Astrocyte (in vitro differentiated cells and primary cell): Measurements from ENCODE around the gene STIM1. TPM values are rescaled to one million over a fixed set of nuclear protein-coding genes. Genes with fewer than 3 reads are reported as not detected.
A peak's percentile ranks its signal among the peaks of the same experiment; 100 is the strongest.
"Not testable (repeated sequence)": the region's sequence is repeated elsewhere in the genome, so short reads cannot be mapped to it uniquely, and the experiment has no call there.

Experiments used
- DNase-seq: peaks from one replicate; pipeline ENCODE4 v3.0.0-alpha.2; 2010; ENCODE audit warnings: low read depth
- FAIRE-seq: peaks from 2 replicates; lab custom pipeline; 2011; peaks lifted over from hg19 to GRCh38; lab: Jason Lieb, UNC
- H2AFZ ChIP-seq: 2 replicates; pipeline ENCODE4 v1.6.0; 2012; ENCODE audit warnings: low read depth, low read length, inconsistent platforms
- H3K27ac ChIP-seq: 2 replicates; pipeline ENCODE4 v1.5.1; 2011; ENCODE audit warnings: low read depth, low read length, inconsistent platforms
- H3K27me3 ChIP-seq: 2 replicates; pipeline ENCODE4 v1.6.0; 2011; ENCODE audit warnings: low read length, inconsistent platforms; ENCODE audit not compliant: insufficient read depth
- H3K36me3 ChIP-seq: 2 replicates; pipeline ENCODE4 v1.5.1; 2011; ENCODE audit warnings: low read length, inconsistent platforms; ENCODE audit not compliant: insufficient read depth
- H3K4me1 ChIP-seq: 2 replicates; pipeline ENCODE4 v1.5.1; 2011; ENCODE audit warnings: low read length, inconsistent platforms; ENCODE audit not compliant: insufficient read depth
- H3K4me2 ChIP-seq: 2 replicates; pipeline ENCODE4 v1.6.0; 2012; ENCODE audit warnings: low read length, inconsistent platforms
- H3K4me3 ChIP-seq: 2 replicates; pipeline ENCODE4 v1.5.1; 2011; ENCODE audit warnings: low read depth, mild to moderate bottlenecking, low read length, inconsistent platforms; ENCODE audit not compliant: insufficient read depth
- H3K79me2 ChIP-seq: 2 replicates; pipeline ENCODE4 v1.6.0; 2012; ENCODE audit warnings: mild to moderate bottlenecking, low read length, inconsistent platforms; ENCODE audit not compliant: insufficient read depth
- H3K9ac ChIP-seq: 2 replicates; pipeline ENCODE4 v1.6.0; 2012; ENCODE audit warnings: mild to moderate bottlenecking, low read length, inconsistent platforms
- H3K9me3 ChIP-seq: 2 replicates; pipeline ENCODE4 v1.5.1; 2012; ENCODE audit warnings: low read depth, mild to moderate bottlenecking, low read length, inconsistent platforms; ENCODE audit not compliant: insufficient read depth
- H4K20me1 ChIP-seq: 2 replicates; pipeline ENCODE4 v1.6.0; 2012; ENCODE audit warnings: low read length, inconsistent platforms; ENCODE audit not compliant: insufficient read depth
- H3K27ac Mint-ChIP-seq: one replicate; pipeline ENCODE4 v1.8.0; 2021; ENCODE audit warnings: mild to moderate bottlenecking, mixed read lengths; ENCODE audit not compliant: unreplicated experiment
- H3K27me3 Mint-ChIP-seq: one replicate; pipeline ENCODE4 v1.8.0; 2021; ENCODE audit warnings: low read depth, mixed read lengths; ENCODE audit not compliant: unreplicated experiment
- H3K36me3 Mint-ChIP-seq: one replicate; pipeline ENCODE4 v1.8.0; 2021; ENCODE audit warnings: low read depth, mixed read lengths; ENCODE audit not compliant: unreplicated experiment
- H3K4me1 Mint-ChIP-seq: one replicate; pipeline ENCODE4 v1.8.0; 2021; ENCODE audit warnings: low read depth, mixed read lengths; ENCODE audit not compliant: unreplicated experiment
- H3K4me3 Mint-ChIP-seq: one replicate; pipeline ENCODE4 v1.8.0; 2021; ENCODE audit warnings: mild to moderate bottlenecking, moderate library complexity, mixed read lengths; ENCODE audit not compliant: unreplicated experiment
- H3K9me3 Mint-ChIP-seq: one replicate; pipeline ENCODE4 v1.8.0; 2021; ENCODE audit warnings: mild to moderate bottlenecking, mixed read lengths; ENCODE audit not compliant: unreplicated experiment
- CTCF ChIP-seq: IDR thresholded peaks from 2 replicates; pipeline ENCODE4 v1.5.1; 2011; ENCODE audit warnings: low read depth, mild to moderate bottlenecking, inconsistent platforms, low read length, moderate library complexity; ENCODE audit not compliant: insufficient read depth
- EZH2 ChIP-seq: IDR thresholded peaks from 2 replicates; pipeline ENCODE4 v1.6.1; 2012; ENCODE audit warnings: mild to moderate bottlenecking, low read length, inconsistent platforms; ENCODE audit not compliant: insufficient read depth
- total RNA-seq: library from RNA; stranded (reverse); gene quantifications from 2 replicates; pipeline ENCODE4 v1.2.1, GENCODE V29; 2021

Gene STIM1
- total RNA-seq, 1 donor from 2014 or later: 42.9 TPM

- Histone ChIP-seq H3K79me2 (no peaks in the 10 kb centered on the region), H2AFZ (no peak overlapping the region), H3K9ac (no peak overlapping the region), H3K9me3 (no peaks in the 10 kb centered on the region), H3K36me3 (no peaks in the 10 kb centered on the region), H3K27me3 (no peaks in the 10 kb centered on the region), H3K27ac (no peak overlapping the region), H3K4me1 (peaks cover 3% of the 10 kb centered on the region), H4K20me1 (no peaks in the 10 kb centered on the region), H3K4me2 (no peak overlapping the region), H3K4me3 (no peak overlapping the region)
- Mint-ChIP-seq H3K27ac (no peak overlapping the region), H3K36me3 (peaks cover 13% of the 10 kb centered on the region), H3K4me1 (no peaks in the 10 kb centered on the region), H3K4me3 (no peak overlapping the region), H3K9me3 (peaks cover 25% of the 10 kb centered on the region), H3K27me3 (no peaks in the 10 kb centered on the region)
- no peak for DNase-seq
- TF ChIP-seq EZH2 (no peak), CTCF (no peak)
- no peak for FAIRE-seq
Observed at GRCh38 chr11:3995307-3995706, 139.8 kb downstream of the STIM1 start.

GRCh38 chr11:3995949-3996554 lies 140.6 kb downstream of the STIM1 start:
- no peaks in the 10 kb centered on the region for H3K36me3 ChIP-seq
- no peaks in the 10 kb centered on the region for H4K20me1 ChIP-seq
- no peaks in the 10 kb centered on the region for H3K4me1 Mint-ChIP-seq
- FAIRE-seq (no peak), DNase-seq (peak; percentile 22)
- H3K79me2 ChIP-seq: no peaks in the 10 kb centered on the region
- no peaks in the 10 kb centered on the region for H3K27me3 ChIP-seq
- H3K27me3 Mint-ChIP-seq: no peaks in the 10 kb centered on the region
- no peak overlapping the region for H3K4me2 ChIP-seq
- no peak overlapping the region for H3K27ac ChIP-seq
- H3K4me3 Mint-ChIP-seq: no peak overlapping the region
- peaks cover 28% of the 10 kb centered on the region for H3K9me3 Mint-ChIP-seq
- H3K4me1 ChIP-seq: peaks cover 3% of the 10 kb centered on the region
- no peak overlapping the region for H3K9ac ChIP-seq
- H3K27ac Mint-ChIP-seq: no peak overlapping the region
- TF ChIP-seq EZH2 (no peak), CTCF (no peak)
- H2AFZ ChIP-seq: no peak overlapping the region
- peaks cover 13% of the 10 kb centered on the region for H3K36me3 Mint-ChIP-seq
- no peak overlapping the region for H3K4me3 ChIP-seq
- H3K9me3 ChIP-seq: no peaks in the 10 kb centered on the region

GRCh38 chr11:3996651-3997050 lies 141.2 kb downstream of the STIM1 start:
- no peak for DNase-seq
- Mint-ChIP-seq H3K4me3 (no peak overlapping the region), H3K27ac (no peak overlapping the region), H3K9me3 (peaks cover 28% of the 10 kb centered on the region), H3K36me3 (peaks cover 13% of the 10 kb centered on the region), H3K27me3 (no peaks in the 10 kb centered on the region), H3K4me1 (no peaks in the 10 kb centered on the region)
- Histone ChIP-seq H3K27ac (no peak overlapping the region), H3K36me3 (no peaks in the 10 kb centered on the region), H3K27me3 (no peaks in the 10 kb centered on the region), H3K9ac (no peak overlapping the region), H3K4me2 (no peak overlapping the region), H3K4me3 (no peak overlapping the region), H3K9me3 (no peaks in the 10 kb centered on the region), H3K79me2 (no peaks in the 10 kb centered on the region), H2AFZ (no peak overlapping the region), H3K4me1 (peaks cover 3% of the 10 kb centered on the region), H4K20me1 (no peaks in the 10 kb centered on the region)
- no peak for FAIRE-seq
- TF ChIP-seq CTCF (no peak), EZH2 (no peak)

- not testable (repeated sequence) for H3K4me3 Mint-ChIP-seq, H3K27ac ChIP-seq, H3K27ac Mint-ChIP-seq, H3K9me3 ChIP-seq, H3K4me3 ChIP-seq, H3K27me3 Mint-ChIP-seq, H2AFZ ChIP-seq, H3K9me3 Mint-ChIP-seq, H3K4me1 ChIP-seq, H3K79me2 ChIP-seq, H3K4me1 Mint-ChIP-seq, DNase-seq, H3K36me3 ChIP-seq, H3K4me2 ChIP-seq, H4K20me1 ChIP-seq, FAIRE-seq, H3K36me3 Mint-ChIP-seq, H3K27me3 ChIP-seq, H3K9ac ChIP-seq
Observed at GRCh38 chr11:4004753-4005152, 149.3 kb downstream of the STIM1 start.
